ENCODE results near the gene DHX16. TPM values are rescaled to one million over a fixed set of nuclear protein-coding genes. Genes with fewer than 3 reads are reported as not detected.

DHX16 gene
- total and polyA plus RNA-seq, 9 of the 15 experiments (the other 6 are each of a cell fraction or from before 2014, with no cell fraction given), result 14.6 to 66.1 (median 47.5) TPM

GRCh38 chr6:30721198-30722024 is 48.6 kb upstream of the DHX16 start (continued):
- peak; percentile 92; the same call in 1 of the 2 replicates for TF ChIP-seq ZNF830 (CRISPR knock-in tag; IDR thresholded peaks at IDR 0.05)
- peak; percentile 94 for TF ChIP-seq ZNF384 (IDR thresholded peaks at IDR 0.05; ENCODE audit: low read depth, low read length)
- no peak for TF ChIP-seq HDAC8 (tag; IDR thresholded peaks at IDR 0.05)
- no peak for TF ChIP-seq MGA (IDR thresholded peaks at IDR 0.05)
- TF ChIP-seq FIP1L1 (IDR thresholded peaks at IDR 0.05; ENCODE audit: low read depth, low read length, poor library complexity, severe bottlenecking), result no peak
- TF ChIP-seq ZNF511 (CRISPR knock-in tag; IDR thresholded peaks at IDR 0.05), result peak; percentile 50; the same call in 1 of the 2 replicates
- peak; percentile 94; the same call in 1 of the 2 replicates for TF ChIP-seq GATAD2B (IDR thresholded peaks at IDR 0.05; ENCODE audit: borderline replicate concordance)
- no peak; the same call in 1 of the 2 replicates for TF ChIP-seq RFX7 (CRISPR knock-in tag; IDR thresholded peaks at IDR 0.05)
- TF ChIP-seq FUS (optimal IDR thresholded peaks at IDR 0.05; ENCODE audit: low read depth, low read length), result peak; percentile 94
- no peak for TF ChIP-seq SETDB1 (IDR thresholded peaks at IDR 0.05; ENCODE audit: low read length)
- no peak for TF ChIP-seq ZNF316 (IDR thresholded peaks at IDR 0.05)
- no peak for TF ChIP-seq NFXL1 (CRISPR knock-in tag; IDR thresholded peaks at IDR 0.05)
- no peak for TF ChIP-seq GTF3C2 (IDR thresholded peaks at IDR 0.05; ENCODE audit: borderline replicate concordance, extremely low read depth, insufficient read length)

Data from K562 (cell line).